Stimulated activated CD8-positive, alpha-beta memory T cell treated with anti-CD3 and anti-CD28 coated beads, Interleukin-4, amount 100 ng/mL, for 4 hours (primary cell): ENCODE data around the gene SLC47A2.

Experiments used
- DNase-seq, 2 donors: peaks; one replicate each; pipeline ENCODE4 v3.0.0-alpha.2; 2020; ENCODE audit warnings: low read depth in 2 of 2, low spot score in 1 of 2

Gene SLC47A2

GRCh38 chr17:19747829-19748806 lies 31.7 kb upstream of the SLC47A2 start, which contains the start of gene ALDH3A1:
Gene ALDH3A1 (minus strand): TSS chr17:19748298. CDS start chr17:19745129, 3,169 bp downstream.
- no peak for DNase-seq

- DNase-seq, result no peak
These were observed 30.9 kb upstream of the SLC47A2 start for GRCh38 chr17:19747159-19747719.

GRCh38 chr17:19746517-19746916 lies 30.1 kb upstream of the SLC47A2 start:
- DNase-seq, result no peak

GRCh38 chr17:19744922-19745757 lies 28.8 kb upstream of the SLC47A2 start:
- peak; percentile 49 to 60 for DNase-seq

GRCh38 chr17:19744492-19744891 lies 28.1 kb upstream of the SLC47A2 start:
- no peak for DNase-seq

- no peak for DNase-seq
These were observed 27.0 kb upstream of the SLC47A2 start for GRCh38 chr17:19743101-19744100.

GRCh38 chr17:19742495-19742894 lies 26.1 kb upstream of the SLC47A2 start:
- no peak for DNase-seq

- DNase-seq, result no peak
These were observed 25.6 kb upstream of the SLC47A2 start for GRCh38 chr17:19741832-19742457.

GRCh38 chr17:19740933-19741332 lies 24.5 kb upstream of the SLC47A2 start:
- no peak for DNase-seq

GRCh38 chr17:19739241-19740201 lies 23.1 kb upstream of the SLC47A2 start:
- no peak for DNase-seq

- DNase-seq, result no peak
These were observed 22.4 kb upstream of the SLC47A2 start for GRCh38 chr17:19738757-19739156.

- no peak for DNase-seq
These were observed 21.7 kb upstream of the SLC47A2 start for GRCh38 chr17:19738073-19738449.

- no peak for DNase-seq
These were observed 21.1 kb upstream of the SLC47A2 start for GRCh38 chr17:19737305-19738072.

- DNase-seq, result no peak
These were observed 19.7 kb upstream of the SLC47A2 start for GRCh38 chr17:19736071-19736470.

GRCh38 chr17:19733953-19734526 lies 17.7 kb upstream of the SLC47A2 start:
- DNase-seq, result no peak

- no peak for DNase-seq
These were observed 15.2 kb upstream of the SLC47A2 start for GRCh38 chr17:19731626-19732025.

- no peak for DNase-seq
These were observed 14.5 kb upstream of the SLC47A2 start for GRCh38 chr17:19730843-19731242.

- no peak for DNase-seq
These were observed 13.5 kb upstream of the SLC47A2 start for GRCh38 chr17:19729900-19730299.
